IPS-18c (cell line): Measurements from ENCODE around the gene SSBP4.

ENCODE experiments used
- H3K4me3 ChIP-seq: 2 replicates; pipeline ENCODE4 v1.7.0; 2013; ENCODE audit warnings: low read depth, mild to moderate bottlenecking, low read length, moderate library complexity; ENCODE audit not compliant: insufficient read depth
- H3K9me3 ChIP-seq: one replicate; pipeline ENCODE4 v1.6.1; 2013; ENCODE audit warnings: mild to moderate bottlenecking, low read length, moderate library complexity; ENCODE audit not compliant: control insufficient read depth, insufficient read depth

Gene SSBP4

DNA sequence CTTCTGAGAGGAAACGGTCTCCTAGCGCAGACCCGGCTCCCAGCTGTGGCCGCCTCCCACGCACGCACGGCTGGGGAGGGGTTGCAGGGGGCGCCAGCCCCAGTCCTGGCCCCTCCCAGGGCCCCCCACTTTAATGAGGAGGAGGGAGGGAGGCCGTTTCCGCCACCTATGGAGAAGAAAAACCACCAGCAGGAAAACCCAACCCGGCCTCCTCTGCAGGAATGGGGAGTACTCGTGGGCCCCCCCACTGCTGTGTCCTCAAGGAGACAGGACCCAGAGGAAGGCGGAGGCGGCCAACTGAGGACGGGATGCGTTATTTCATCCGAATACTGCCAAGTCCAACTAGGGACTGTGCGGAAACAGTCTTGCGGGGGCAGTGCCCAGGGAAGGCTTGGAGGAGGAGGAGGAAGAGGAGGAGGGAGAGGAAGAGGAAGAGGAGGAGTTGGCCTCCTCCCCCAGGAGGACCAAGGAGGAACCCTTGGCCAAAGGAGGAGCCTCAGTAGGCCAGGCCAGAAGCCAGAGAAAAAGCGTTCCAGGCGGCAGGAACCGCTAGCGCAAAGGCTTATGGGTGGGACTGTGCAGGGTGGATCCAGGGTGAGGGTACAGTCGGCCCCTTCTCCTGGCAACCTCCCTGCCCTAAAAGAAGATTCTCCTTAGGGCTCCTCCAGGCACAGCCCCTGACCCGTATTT lies 3.9 kb upstream of the SSBP4 start:
- H3K9me3 ChIP-seq, result no peaks in the 10 kb centered on the region
- H3K4me3 ChIP-seq, result no peak overlapping the region

DNA sequence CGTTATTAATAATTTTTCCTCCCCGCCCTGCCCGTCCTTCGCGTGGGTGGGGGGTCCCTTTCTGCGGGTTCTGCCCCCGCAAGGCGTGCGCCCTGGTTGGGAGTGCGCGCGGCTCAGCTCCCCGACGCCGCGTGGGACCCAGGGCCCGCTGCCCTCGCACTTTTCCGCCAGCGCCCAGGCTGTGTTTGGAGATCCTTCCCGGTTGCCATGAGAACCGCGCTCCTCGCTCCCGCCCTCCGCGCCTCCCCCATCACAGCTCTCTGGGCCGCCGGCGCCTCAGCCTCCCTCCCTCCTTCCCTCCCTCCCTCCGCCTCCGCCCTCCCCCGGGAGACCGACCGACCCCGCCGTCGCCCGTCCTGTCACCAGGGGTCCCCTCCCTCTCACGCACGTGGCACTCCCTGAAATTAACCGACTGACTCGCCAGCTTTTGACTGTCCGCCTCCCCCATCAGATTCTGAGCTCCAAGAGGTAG lies 2.4 kb upstream of the SSBP4 start:
- Histone ChIP-seq H3K4me3 (peak overlapping the region; percentile 63), H3K9me3 (no peaks in the 10 kb centered on the region)

DNA sequence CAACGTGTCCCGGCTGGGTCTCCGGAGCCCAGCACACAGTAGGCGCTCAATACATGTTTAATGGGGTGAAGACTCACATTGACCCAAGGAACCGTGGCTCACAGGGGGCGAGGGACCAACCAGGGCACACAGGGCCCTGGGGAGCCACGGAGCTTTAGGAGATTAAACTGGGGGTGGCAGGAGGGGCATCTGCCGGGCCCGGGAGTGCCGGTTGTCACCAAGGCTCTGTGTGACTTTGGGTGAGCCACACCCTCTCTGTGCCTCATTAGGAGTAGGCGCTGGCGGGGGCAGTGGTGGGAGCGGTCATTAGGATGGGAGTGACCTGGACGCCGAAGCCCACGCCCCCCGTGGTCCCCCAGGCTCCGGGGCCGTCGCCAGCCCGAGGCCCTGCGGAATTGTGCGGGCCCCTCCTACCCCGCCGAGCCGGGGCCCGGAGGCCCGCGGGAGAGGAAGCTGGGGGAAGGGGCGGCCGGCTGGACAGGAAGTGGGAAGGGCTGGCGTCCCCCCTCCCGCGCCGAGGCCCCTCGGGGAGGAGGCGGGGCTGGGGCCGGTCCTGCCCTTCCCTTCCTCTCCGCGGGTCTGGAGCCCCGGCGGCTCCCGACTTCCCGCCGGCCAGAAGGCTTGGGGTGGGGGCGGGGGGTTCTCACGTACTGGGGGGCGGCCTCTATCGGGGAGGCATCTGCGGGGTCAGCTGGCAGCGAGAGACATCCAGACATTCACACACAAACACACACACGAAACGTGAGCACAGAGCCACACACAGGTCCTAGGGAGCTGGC lies 1.8 kb upstream of the SSBP4 start:
- Histone ChIP-seq H3K4me3 (peak overlapping the region; percentile 63), H3K9me3 (no peaks in the 10 kb centered on the region)

DNA sequence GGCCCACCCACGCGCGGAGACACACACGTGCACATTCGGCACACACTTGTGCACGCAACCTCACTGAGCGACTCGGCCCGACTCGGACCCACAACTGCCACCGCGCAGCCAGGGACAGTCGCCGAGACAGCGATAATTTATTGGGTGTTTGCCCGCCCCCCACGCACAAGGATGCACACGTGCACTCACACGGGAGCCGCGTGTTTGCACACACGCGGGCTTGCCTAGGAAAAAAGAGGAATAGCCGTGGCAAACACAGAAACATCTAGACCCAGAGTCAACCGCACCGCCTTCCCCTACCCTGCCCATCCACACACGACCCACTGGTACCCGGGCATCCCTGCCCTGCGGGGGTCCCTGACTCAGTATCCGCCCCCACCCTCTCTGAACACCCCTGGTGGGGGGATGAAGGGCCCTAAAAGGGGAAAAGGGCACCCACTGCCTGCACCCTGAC lies 1.1 kb upstream of the SSBP4 start:
- H3K4me3 ChIP-seq, result peak overlapping the region; percentile 46
- no peaks in the 10 kb centered on the region for H3K9me3 ChIP-seq

DNA sequence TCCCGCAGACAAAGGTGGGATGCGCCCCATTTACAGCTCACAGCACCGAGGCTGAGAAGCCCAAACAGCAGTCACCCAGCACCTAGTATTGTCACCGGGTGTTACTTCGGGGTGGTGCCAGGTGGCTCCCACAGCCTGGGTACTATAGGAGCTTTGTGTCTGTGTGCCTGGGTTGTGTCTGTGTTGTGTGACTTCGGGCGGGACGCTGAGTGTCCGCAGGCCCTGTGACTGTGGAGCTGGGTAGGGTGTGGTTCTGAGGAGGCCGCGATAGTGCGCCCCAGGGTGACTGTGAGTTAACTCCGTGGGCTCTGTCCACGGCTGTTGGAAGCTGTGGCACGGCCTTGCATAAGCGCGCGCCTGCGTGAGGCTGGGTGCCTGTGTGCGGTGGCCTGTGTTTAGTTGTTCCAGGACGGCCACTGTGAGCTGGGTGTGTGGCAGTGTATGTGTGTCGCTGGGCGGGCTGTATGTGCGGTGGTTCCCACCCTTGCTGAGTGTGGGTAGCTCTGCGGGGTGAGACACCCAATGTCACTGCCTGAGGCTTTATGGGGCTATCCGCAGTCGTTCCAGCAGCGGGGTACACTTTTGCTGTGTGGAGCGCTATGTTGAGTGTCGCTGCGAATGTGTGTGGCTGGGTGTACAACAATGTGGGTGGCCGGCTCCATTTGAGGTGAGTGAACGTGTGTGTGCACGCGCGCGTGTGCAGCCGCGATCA lies 559 bp upstream of the SSBP4 start:
- H3K4me3 ChIP-seq, result peak overlapping the region; percentile 34
- H3K9me3 ChIP-seq, result no peaks in the 10 kb centered on the region

DNA sequence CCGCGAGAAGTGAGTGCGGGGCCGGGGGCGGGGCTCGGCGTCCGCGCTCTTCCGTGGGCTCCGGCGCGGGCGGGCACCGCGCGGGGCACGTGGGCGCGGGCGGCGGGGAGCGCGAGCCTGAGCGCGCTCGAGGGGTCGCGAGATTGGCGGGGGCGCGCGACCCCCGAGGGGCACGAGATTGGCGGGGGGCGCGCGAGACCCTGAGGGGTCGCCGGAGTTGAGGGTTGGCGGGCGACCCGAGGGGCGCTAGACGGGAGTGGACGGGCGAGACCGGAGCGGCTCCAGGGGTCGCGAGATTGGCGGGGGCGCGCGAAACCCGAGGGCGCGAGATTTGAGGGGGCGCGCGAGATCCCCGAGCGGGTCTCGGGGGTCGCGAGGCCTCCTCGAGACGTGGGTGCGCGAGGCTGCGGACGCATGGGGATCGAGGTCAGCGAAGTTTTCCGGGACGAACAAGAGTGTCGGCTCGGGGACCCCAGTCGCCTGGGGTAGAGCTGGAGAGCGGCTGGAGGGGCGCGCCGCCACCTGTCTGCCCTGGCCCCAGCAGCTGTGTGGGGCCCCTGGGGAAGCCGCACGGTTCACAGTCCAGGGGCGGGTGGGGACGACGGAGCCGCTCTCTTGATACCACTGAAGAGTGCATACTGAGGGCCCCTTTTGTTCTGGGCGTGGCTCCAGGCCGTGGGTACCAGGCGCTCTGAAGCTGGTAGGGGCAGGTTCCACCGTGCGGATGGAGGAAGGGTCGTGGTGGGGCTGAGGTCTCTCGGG lies 682 bp downstream of the SSBP4 start:
- peak overlapping the region; percentile 56 for H3K4me3 ChIP-seq

DNA sequence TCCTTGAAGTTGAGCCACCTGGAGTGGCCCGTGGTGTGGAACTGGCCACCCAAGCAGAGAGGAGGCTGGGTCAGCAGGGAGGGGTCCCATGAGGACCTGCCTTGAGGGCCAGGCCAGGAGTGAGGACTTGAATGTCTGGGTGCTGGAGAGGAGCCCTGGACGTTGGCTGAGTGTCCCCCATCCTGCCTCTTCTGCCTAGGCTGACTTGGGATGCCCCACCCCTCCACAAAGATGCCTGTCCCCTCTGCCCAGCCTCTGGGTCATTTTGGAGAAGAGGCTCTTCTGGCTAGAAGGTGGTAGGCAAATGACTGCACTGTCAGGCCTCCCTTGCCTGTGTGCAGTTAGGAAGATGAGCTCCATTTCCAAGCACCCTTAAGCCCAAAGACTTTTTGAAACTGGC lies 1.7 kb downstream of the SSBP4 start:
- Histone ChIP-seq H3K4me3 (no peak overlapping the region), H3K9me3 (no peaks in the 10 kb centered on the region)

More for the DNA sequence above, 682 bp downstream of the SSBP4 start:
- H3K9me3 ChIP-seq, result no peaks in the 10 kb centered on the region

DNA sequence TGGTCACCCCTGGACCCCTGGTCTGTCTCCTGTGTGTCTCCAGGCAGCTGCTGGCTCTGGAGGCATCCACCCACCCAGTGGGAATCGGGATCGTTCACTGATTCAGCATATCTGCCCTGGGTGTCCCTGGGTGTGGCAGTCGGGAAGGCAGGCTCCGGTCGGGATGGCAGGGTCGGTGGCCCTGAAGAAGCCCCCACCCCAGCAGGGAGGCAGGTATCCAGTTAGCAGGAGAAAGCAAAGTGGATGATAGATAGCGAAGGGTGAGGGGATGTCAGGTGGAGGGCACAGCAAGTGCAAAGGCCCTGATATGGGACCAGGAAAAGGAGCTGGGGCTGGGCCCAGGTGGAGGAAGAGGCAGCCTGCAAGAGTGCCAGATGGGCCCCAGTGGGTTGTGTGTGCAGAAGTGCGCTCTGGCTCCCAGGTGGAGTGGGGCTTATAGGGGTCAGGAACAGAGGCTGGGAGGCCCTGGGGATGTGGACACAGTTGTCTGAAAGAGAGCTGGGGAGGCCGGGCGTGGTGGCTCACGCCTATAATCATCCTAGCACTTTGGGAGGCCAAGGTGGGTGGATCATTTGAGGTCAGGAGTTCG lies 2.3 kb downstream of the SSBP4 start:
- Histone ChIP-seq H3K9me3 (no peaks in the 10 kb centered on the region), H3K4me3 (no peak overlapping the region)

DNA sequence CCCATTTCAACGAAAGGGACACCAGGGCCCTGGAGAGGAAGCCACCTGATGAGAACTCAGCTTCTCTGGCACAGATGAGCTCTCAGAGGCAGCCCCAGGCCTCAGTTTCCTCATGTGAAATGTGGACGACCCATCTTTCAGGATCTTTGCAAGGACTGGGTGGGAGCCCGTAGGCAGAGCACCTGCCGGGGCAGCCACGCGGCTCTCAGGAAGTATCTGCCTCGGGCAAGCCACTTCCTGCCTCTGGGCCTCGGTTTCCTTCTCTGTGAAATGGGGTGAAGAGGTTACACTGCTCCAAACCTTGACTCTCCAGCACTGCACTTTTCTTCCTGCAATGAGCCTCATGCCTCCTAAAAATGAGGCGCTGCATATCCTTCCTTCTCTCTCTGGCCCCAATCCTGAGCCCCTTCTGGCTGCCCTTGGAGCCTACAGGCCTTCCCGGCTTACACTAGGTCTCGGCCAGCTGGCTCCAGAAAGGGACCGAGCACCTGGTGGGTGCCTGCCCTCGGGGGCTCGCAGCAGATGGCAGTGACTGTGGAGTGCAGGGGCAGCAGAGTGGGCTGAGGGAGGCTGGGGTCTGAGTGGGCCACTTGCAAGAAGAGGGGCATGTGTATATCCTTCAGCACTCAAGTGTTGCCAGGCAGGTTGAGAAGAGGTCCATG lies 3.5 kb downstream of the SSBP4 start:
- H3K9me3 ChIP-seq, result no peaks in the 10 kb centered on the region
- no peak overlapping the region for H3K4me3 ChIP-seq

DNA sequence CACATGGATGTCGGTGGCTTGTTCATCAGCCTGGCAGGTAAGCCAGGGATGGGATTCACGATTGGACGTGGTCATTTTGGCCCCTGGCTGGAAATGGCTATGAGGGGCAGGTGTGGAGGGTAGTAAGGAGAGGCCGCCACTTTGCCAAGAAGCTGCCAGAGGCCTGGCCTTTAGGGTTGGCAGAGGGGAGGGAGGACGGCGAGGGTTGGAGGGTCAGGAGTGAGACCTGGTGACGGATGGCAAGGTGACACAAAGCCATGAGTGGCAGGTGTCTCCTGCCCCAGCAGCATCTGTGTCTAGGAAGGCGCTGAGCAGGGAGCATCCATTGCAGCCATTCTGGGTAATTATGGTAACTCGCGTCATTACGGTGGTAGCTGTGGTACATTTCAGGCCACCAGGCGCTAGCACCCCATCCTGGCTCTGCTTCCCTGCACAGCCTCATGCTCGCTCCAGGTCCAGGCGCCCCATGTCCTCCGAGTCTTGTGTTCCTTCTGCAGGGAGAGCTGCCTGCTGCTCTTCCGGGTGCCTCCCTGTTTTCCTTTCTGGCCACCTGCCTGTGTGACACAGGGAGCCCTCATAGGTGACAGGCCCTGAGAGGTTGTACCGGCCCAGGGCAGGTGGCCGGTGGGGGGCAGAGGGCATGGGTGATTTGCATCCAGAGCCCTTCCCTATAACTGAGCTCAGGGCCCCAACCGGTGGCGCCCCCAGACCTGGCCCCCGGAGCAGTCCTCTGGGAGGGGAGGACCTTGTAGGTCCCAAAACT lies 4.2 kb downstream of the SSBP4 start:
- H3K4me3 ChIP-seq, result no peak overlapping the region
- H3K9me3 ChIP-seq, result no peaks in the 10 kb centered on the region

DNA sequence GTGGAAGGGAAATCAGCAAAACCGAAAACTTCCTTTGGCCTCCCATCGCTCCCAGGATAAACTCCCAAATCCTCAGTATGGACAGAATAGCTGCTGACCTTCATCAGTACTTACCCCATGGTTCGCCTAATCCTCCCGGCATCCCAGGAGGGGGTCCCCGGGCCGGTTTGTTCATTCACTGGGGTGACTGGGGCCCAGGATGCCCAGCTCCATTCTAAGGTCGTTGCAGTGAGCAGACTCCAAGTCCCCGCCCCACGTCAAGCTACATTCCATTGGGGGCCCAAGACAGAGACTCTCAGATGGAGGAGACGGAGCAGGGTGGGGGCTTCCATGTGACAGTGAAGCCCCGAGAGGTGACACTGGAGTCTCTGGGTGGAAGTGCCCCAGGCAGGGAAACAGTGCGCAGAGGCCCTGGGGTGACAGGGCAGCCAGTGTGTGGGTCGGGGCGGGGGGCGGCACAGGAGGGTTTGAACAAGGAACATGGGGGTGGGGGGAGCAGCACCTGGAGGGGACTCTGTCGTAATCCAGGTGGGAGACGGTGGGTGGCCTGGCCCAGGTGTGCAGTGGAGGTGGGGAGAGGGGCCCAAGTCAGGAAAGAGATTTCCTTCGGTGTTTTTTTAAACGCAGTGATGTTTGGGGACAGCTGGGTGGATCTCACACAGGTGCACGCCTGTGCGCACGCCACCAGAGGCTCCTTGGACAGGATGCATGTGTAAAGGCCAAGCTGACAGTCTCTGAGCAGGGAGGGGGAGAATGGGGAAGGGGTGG lies 5.1 kb downstream of the SSBP4 start:
- Histone ChIP-seq H3K9me3 (no peaks in the 10 kb centered on the region), H3K4me3 (no peak overlapping the region)

DNA sequence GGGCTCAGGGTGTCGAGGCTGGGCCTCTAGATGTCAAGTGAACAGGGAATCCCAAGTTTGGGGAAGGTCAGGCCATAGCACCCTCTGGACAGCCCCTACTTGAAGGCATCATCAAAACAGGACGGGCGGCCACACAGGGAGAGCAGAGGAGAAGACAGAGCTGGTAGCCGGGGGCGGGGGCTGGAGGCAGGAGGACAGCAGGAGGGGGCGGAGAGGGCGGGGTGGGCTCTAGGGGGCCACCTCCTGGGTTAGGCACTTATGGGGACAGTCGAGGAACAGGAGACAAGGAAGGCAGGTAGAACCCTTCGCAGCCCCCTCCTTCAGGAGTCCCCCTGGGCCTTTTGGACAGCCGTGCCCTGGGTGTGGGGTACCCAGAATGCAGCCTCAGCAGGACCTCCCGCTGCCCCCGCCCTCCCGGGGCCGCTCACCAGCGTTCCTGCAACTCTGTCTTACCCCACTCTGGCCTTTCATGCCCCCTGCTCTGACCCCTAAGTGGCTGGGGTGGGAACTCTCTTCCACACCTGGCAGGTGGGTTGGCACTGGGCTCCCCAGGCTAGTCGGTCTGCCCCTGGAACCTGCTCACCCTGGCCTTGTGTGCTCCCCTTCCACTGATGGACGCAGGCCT lies 5.8 kb downstream of the SSBP4 start:
- H3K9me3 ChIP-seq, result no peaks in the 10 kb centered on the region
- H3K4me3 ChIP-seq, result no peak overlapping the region

DNA sequence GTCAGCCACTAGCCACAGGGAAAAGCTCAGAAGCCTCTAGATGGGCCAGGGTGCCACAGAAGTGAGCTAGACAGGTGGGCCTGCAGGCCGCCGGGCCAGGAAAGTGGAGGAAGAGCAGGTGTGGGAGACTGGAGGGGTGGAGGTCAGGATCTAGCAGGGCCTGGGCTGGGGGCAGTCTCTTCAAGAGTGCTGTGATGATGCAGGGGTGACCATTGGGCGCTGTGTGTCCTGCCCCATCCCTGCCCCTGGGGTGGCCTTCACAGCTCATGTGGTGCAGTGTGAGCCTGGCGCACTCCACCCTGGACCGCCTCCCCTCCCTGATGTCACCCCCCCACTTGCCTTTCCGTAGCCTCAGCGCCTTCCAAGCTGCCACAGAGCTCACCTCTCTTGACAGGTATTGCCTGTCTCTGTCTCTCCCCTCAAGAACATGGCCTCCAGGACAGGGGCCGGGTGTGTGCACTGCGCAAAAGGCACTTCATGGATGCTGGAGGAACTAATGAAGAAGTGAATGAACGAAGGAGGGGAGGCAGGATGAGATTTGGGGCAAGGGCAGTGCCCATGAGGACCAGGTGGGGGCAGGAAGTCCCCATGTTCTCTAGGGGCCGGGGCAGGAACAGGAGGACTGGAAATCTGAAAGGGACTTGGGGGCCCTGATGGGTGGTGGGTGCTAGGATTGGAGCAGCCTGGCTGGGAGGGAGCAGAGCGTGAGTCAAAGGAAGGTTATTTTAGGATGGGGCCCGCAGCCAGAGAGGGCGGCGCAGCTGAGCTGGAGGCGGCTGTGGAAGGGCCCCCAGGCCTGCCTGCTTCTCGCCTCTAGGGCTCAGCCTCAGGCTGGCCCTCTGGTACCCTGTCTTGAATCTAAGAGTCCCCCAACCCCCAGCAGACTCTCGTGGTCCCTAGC lies 6.6 kb downstream of the SSBP4 start:
- no peak overlapping the region for H3K4me3 ChIP-seq
- H3K9me3 ChIP-seq, result no peaks in the 10 kb centered on the region

DNA sequence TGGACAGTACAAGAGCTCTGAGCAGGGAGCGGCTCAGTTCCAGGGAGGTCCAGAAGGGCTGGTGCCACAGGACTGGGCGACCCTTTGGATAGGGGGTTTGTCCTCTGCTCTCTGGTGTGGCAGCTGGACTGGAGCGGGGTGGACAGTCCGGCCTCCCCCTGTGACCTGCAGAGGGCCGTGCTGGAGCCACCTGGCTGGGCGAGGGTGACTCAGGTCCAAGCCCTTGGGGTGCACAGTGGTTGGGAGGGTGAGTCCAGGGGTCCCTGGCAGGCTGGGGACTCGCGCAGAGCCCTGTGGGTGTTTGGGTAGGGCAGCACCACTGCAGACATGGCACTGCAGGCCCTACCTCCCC lies 7.2 kb downstream of the SSBP4 start:
- Histone ChIP-seq H3K9me3 (no peaks in the 10 kb centered on the region), H3K4me3 (no peak overlapping the region)
